Tibial nerve (tissue), 4 donors: Measurements from ENCODE around the gene P2RY4.

ENCODE experiments used
- CTCF ChIP-seq, 5 experiments: fragments of 200-600 bp in 3 of 5; fragments of 450-650 bp in 2 of 5; sonication (generic) in 3 of 5; IDR thresholded peaks; one replicate each; pipeline ENCODE4 v1.5.1; 2016 to 2019; ENCODE audit warnings: antibody characterized with exemption in 5 of 5, mild to moderate bottlenecking in 3 of 5, moderate library complexity in 2 of 5
- EP300 ChIP-seq, 2 donors: sonication (generic); formaldehyde crosslinking; IDR thresholded peaks; one replicate each; pipeline ENCODE4 v1.6.1; 2017; ENCODE audit warnings: antibody characterized with exemption in 2 of 2, mild to moderate bottlenecking in 1 of 2
- POLR2A ChIP-seq, 2 donors: fragments of 450-650 bp; IDR thresholded peaks; one replicate each; pipeline ENCODE4 v1.6.1; 2017; ENCODE audit warnings: antibody characterized with exemption in 2 of 2, mild to moderate bottlenecking in 2 of 2, moderate library complexity in 2 of 2

DNA sequence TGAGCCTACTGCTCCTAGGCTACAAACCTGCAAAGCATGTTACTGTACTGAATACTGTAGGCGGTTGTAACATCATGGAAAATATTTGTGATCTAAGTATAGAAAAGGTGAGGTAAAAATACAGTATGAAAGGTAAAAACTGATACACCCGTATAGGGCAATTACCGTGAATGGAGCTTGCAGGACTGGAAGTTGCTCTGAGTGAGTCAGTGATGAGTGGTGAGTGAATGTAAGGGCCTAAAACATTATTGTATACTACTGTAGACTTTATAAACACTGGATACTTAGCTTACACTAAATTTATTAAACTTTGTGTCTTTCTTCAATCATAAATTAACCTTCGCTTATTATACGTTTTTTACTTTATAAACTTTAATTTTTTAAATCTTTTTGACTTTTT lies 33.6 kb upstream of the P2RY4 start:
- TF ChIP-seq CTCF (IDR thresholded peaks at IDR 0.05) = no peak
- TF ChIP-seq EP300 (IDR thresholded peaks at IDR 0.05) = no peak
- TF ChIP-seq POLR2A (IDR thresholded peaks at IDR 0.05) = no peak
